ENCODE data around the gene MRPL11.

The MRPL11 gene

DNA sequence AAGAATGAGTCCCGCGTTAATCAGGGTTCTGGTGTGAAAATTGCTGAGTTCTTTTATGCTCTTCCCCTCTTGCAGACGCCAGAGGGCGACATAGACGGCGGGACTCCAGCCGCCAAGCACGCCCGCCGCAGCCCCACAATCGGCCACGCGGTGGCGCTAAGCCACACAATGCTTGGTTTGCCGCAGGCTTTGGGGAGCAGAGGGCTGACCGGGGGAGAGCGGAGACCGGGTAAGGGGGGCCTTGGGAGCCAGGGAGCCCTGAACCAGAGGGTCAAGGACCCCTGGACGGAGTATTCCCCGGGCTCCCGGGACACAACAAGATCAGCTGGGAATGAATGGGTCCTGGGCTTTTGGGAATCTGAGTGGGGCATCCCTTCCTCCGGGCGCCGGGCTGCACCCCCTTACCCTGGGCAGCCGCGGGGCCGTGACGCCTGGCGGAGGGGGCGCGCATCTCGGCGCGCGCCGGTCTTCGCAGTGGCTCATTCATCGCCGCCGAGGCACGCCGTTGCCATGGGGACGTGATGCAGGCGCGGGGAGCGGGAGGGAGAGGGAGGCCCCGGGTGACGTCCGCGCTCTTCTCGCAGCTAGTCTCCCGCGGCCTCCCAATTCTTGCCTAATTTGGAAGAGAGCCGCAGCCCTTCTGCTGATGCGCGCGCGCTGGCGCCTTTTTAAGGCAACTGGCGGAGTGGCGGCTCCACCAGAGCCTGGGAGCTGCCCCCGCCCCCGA is 30.0 kb downstream of the MRPL11 start:
- Histone ChIP-seq H4K20me1 (ENCODE audit: low read depth, low read length) (no peaks in the 10 kb centered on the region), H3K9me2 (replicated peaks; ENCODE audit: insufficient read depth, low read length) (no peaks in the 10 kb centered on the region), H3K27me3 (ENCODE audit: low read length) (no peaks in the 10 kb centered on the region), H3K9ac (ENCODE audit: low read length) (no peak overlapping the region), H3K36me3 (ENCODE audit: low read length) (no peaks in the 10 kb centered on the region), H3K4me3 (ENCODE audit: insufficient read depth, low read length, poor library complexity, severe bottlenecking) (peak overlapping the region; percentile 42), H3K9me3 (ENCODE audit: insufficient read depth, low read length) (no peaks in the 10 kb centered on the region), H2AFZ (ENCODE audit: low read depth, low read length, severe bottlenecking) (no peak overlapping the region), H3F3A (ENCODE audit: insufficient read depth) (no peaks in the 10 kb centered on the region), H3K79me2 (ENCODE audit: insufficient read depth, low read length) (no peaks in the 10 kb centered on the region), H3K27ac (ENCODE audit: low read depth, low read length) (no peak overlapping the region), H3K4me2 (ENCODE audit: low read depth, low read length, poor library complexity, severe bottlenecking) (peak overlapping the region; percentile 61)
- no peak for TF ChIP-seq EZH2phosphoT487 (conservative IDR thresholded peaks at IDR 0.05; ENCODE audit: low read length)
- TF ChIP-seq, protein P1, sequence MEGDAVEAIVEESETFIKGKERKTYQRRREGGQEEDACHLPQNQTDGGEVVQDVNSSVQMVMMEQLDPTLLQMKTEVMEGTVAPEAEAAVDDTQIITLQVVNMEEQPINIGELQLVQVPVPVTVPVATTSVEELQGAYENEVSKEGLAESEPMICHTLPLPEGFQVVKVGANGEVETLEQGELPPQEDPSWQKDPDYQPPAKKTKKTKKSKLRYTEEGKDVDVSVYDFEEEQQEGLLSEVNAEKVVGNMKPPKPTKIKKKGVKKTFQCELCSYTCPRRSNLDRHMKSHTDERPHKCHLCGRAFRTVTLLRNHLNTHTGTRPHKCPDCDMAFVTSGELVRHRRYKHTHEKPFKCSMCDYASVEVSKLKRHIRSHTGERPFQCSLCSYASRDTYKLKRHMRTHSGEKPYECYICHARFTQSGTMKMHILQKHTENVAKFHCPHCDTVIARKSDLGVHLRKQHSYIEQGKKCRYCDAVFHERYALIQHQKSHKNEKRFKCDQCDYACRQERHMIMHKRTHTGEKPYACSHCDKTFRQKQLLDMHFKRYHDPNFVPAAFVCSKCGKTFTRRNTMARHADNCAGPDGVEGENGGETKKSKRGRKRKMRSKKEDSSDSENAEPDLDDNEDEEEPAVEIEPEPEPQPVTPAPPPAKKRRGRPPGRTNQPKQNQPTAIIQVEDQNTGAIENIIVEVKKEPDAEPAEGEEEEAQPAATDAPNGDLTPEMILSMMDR (IDR thresholded peaks at IDR 0.05; ENCODE audit: insufficient read depth, low read length, poor library complexity, severe bottlenecking), result peak; percentile 100

DNA sequence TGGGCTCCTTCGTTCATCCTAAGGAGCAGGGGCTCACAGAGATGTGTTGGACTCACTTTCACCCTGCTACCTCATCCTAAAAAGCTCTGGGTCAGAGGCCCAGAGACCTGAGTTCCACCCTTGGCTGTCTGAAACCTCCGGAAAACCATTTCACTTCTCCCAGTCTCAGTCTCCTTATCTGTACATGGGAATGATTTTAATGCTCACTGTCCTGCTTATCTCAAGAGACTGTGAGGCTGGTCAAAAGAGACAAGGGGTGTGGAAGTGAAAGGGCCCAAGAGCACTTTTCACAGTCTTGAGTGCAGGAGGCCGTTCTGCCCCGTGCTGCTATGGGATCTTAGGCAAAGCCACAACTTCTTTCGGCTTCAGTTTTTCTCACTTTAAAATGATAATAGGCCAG is 31.0 kb downstream of the MRPL11 start:
- no peak overlapping the region for H3K27ac ChIP-seq (ENCODE audit: low read depth, low read length)
- H3K27me3 ChIP-seq (ENCODE audit: low read length), result no peaks in the 10 kb centered on the region
- no peaks in the 10 kb centered on the region for H3F3A ChIP-seq (ENCODE audit: insufficient read depth)
- no peak overlapping the region for H3K4me3 ChIP-seq (ENCODE audit: insufficient read depth, low read length, poor library complexity, severe bottlenecking)
- H3K4me2 ChIP-seq (ENCODE audit: low read depth, low read length, poor library complexity, severe bottlenecking), result no peak overlapping the region
- H3K79me2 ChIP-seq (ENCODE audit: insufficient read depth, low read length), result no peaks in the 10 kb centered on the region
- no peaks in the 10 kb centered on the region for H3K9me2 ChIP-seq (replicated peaks; ENCODE audit: insufficient read depth, low read length)
- no peak overlapping the region for H3K9ac ChIP-seq (ENCODE audit: low read length)
- no peaks in the 10 kb centered on the region for H3K36me3 ChIP-seq (ENCODE audit: low read length)
- no peaks in the 10 kb centered on the region for H3K9me3 ChIP-seq (ENCODE audit: insufficient read depth, low read length)
- no peak overlapping the region for H2AFZ ChIP-seq (ENCODE audit: low read depth, low read length, severe bottlenecking)
- no peak for TF ChIP-seq EZH2phosphoT487 (conservative IDR thresholded peaks at IDR 0.05; ENCODE audit: low read length)
- TF ChIP-seq, protein P1 (IDR thresholded peaks at IDR 0.05; ENCODE audit: insufficient read depth, low read length, poor library complexity, severe bottlenecking), result no peak
- no peaks in the 10 kb centered on the region for H4K20me1 ChIP-seq (ENCODE audit: low read depth, low read length)

DNA sequence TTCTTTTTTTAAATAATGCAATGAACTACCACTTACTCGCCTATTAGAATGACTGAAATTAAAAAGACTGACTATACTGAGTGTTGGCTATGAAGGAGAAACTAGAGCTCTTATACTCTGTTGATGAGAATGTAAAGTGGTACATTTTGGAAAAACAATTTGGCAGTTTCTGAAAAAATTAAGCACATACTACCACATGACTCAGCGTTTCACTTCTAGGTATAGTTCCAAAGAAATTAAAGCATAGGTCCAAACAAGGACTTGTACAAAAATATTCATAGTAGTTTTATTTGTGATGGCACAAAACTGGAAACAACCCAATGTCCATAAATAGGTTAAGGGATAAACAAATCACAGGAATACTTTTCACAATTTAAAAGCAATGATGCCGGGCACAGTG is 44.7 kb downstream of the MRPL11 start:
- Histone ChIP-seq H4K20me1 (ENCODE audit: low read depth, low read length) (no peaks in the 10 kb centered on the region), H3F3A (ENCODE audit: insufficient read depth) (no peaks in the 10 kb centered on the region), H3K36me3 (ENCODE audit: low read length) (no peaks in the 10 kb centered on the region), H3K27ac (ENCODE audit: low read depth, low read length) (no peak overlapping the region), H3K27me3 (ENCODE audit: low read length) (no peaks in the 10 kb centered on the region), H3K9ac (ENCODE audit: low read length) (no peak overlapping the region), H3K4me3 (ENCODE audit: insufficient read depth, low read length, poor library complexity, severe bottlenecking) (no peak overlapping the region), H3K4me2 (ENCODE audit: low read depth, low read length, poor library complexity, severe bottlenecking) (no peak overlapping the region), H2AFZ (ENCODE audit: low read depth, low read length, severe bottlenecking) (no peak overlapping the region), H3K9me2 (replicated peaks; ENCODE audit: insufficient read depth, low read length) (no peaks in the 10 kb centered on the region), H3K9me3 (ENCODE audit: insufficient read depth, low read length) (no peaks in the 10 kb centered on the region), H3K79me2 (ENCODE audit: insufficient read depth, low read length) (no peaks in the 10 kb centered on the region)
- TF ChIP-seq, protein P1 (IDR thresholded peaks at IDR 0.05; ENCODE audit: insufficient read depth, low read length, poor library complexity, severe bottlenecking), result no peak
- TF ChIP-seq EZH2phosphoT487 (conservative IDR thresholded peaks at IDR 0.05; ENCODE audit: low read length), result no peak

Measured in SU-DHL-6 (cell line).